Keratinocyte (primary cell): ENCODE measurements around the gene REN. TPM values are rescaled to one million over a fixed set of nuclear protein-coding genes. Genes with fewer than 3 reads are reported as not detected.

Experiments used
- DNase-seq: peaks from one replicate; pipeline ENCODE4 v3.0.0-alpha.2; 2011; ENCODE audit warnings: low read depth, missing footprints, low spot score
- FAIRE-seq: peaks from 2 replicates; lab custom pipeline; 2011; peaks lifted over from hg19 to GRCh38; lab: Jason Lieb, UNC
- H2AFZ ChIP-seq: 2 replicates; pipeline ENCODE4 v1.6.0; 2012; ENCODE audit warnings: low read length, control low read depth, inconsistent platforms; ENCODE audit not compliant: control insufficient read depth
- H3K27ac ChIP-seq: 2 replicates; pipeline ENCODE4 v1.5.1; 2011; ENCODE audit warnings: low read length; ENCODE audit not compliant: control insufficient read depth, insufficient read depth
- H3K27me3 ChIP-seq: 3 replicates; pipeline ENCODE4 v1.6.0; 2011; ENCODE audit warnings: low read length; ENCODE audit not compliant: control insufficient read depth, insufficient read depth; ENCODE audit errors: extremely low read depth
- H3K36me3 ChIP-seq, 2 experiments: 2 replicates in 1 of 2; 3 replicates in 1 of 2; pipeline ENCODE4 v1.5.1; 2011; ENCODE audit warnings: low read length in 2 of 2, mild to moderate bottlenecking in 1 of 2; ENCODE audit not compliant: control insufficient read depth in 2 of 2, insufficient read depth in 2 of 2; ENCODE audit errors: extremely low read depth in 1 of 2
- H3K4me1 ChIP-seq: 3 replicates; pipeline ENCODE4 v1.5.1; 2011; ENCODE audit warnings: low read length; ENCODE audit not compliant: control insufficient read depth, insufficient read depth; ENCODE audit errors: extremely low read depth
- H3K4me2 ChIP-seq: 3 replicates; pipeline ENCODE4 v1.6.0; 2011; ENCODE audit warnings: low read depth, low read length; ENCODE audit not compliant: control insufficient read depth, insufficient read depth; ENCODE audit errors: extremely low read depth
- H3K4me3 ChIP-seq, 3 experiments: fragments of 200-600 bp in 1 of 3; sonication (generic) in 1 of 3; 2 replicates in 2 of 3; 3 replicates in 1 of 3; pipeline ENCODE4 v1.5.1; 2011 to 2016; ENCODE audit warnings: low read length in 3 of 3, mild to moderate bottlenecking in 3 of 3, control low read depth in 2 of 3, inconsistent platforms in 1 of 3, low read depth in 1 of 3, mixed read lengths in 1 of 3, mixed run types in 1 of 3, moderate library complexity in 1 of 3; ENCODE audit not compliant: control insufficient read depth in 2 of 3, insufficient read depth in 2 of 3; ENCODE audit errors: extremely low read depth in 1 of 3
- H3K79me2 ChIP-seq: 2 replicates; pipeline ENCODE4 v1.6.0; 2012; ENCODE audit warnings: low read length; ENCODE audit not compliant: control insufficient read depth, insufficient read depth
- H3K9ac ChIP-seq: 3 replicates; pipeline ENCODE4 v1.6.0; 2011; ENCODE audit warnings: low read length; ENCODE audit not compliant: control insufficient read depth, insufficient read depth; ENCODE audit errors: extremely low read depth
- H3K9me1 ChIP-seq: 3 replicates; pipeline ENCODE4 v1.6.0; 2011; ENCODE audit warnings: low read length; ENCODE audit not compliant: control insufficient read depth, insufficient read depth; ENCODE audit errors: extremely low read depth
- H3K9me3 ChIP-seq: 2 replicates; pipeline ENCODE4 v1.5.1; 2012; ENCODE audit warnings: low read depth, low read length; ENCODE audit not compliant: control insufficient read depth
- H4K20me1 ChIP-seq: 3 replicates; pipeline ENCODE4 v1.6.0; 2011; ENCODE audit warnings: low read length; ENCODE audit not compliant: control insufficient read depth, insufficient read depth; ENCODE audit errors: extremely low read depth
- EZH2 ChIP-seq: IDR thresholded peaks from one replicate; pipeline ENCODE4 v1.6.1; 2012; ENCODE audit warnings: inconsistent platforms, mild to moderate bottlenecking, low read length, moderate library complexity
- dilution Hi-C: fragments of 300-500 bp; cut with MboI; formaldehyde crosslinking; loops from one replicate; pipeline ENCODE4 v1.7.0; 2020; ENCODE audit warnings: low sequenced_read_pairs; ENCODE audit not compliant: extremely low pct_ligation_motif_present
- polyA plus RNA-seq, 5 experiments: library from polyadenylated mRNA; depleted of rRNA in 3 of 5; stranded (reverse) in 3 of 5; stranded (forward) in 1 of 5; unstranded in 1 of 5; fragments of >200 nt; gene quantifications; 1 replicate in 1 of 5; 2 replicates in 3 of 5; 3 replicates in 1 of 5; pipeline versions ENCODE4 v1.2.1 to v1.2.3, GENCODE V29; 2011 to 2012; ENCODE audit warnings: missing spikeins in 2 of 5, low read depth in 1 of 5, low replicate concordance in 1 of 5
- TF ChIP-seq, protein P1 (sequence below), 3 experiments: IDR thresholded peaks in 1 of 3; conservative IDR thresholded peaks in 1 of 3; optimal IDR thresholded peaks in 1 of 3; 2 replicates in 2 of 3; 3 replicates in 1 of 3; pipeline versions ENCODE3 to v1.5.1; 2011; ENCODE audit warnings: low read length in 3 of 3, mild to moderate bottlenecking in 3 of 3, moderate library complexity in 2 of 3, control low read depth in 1 of 3, inconsistent platforms in 1 of 3; ENCODE audit not compliant: insufficient read depth in 2 of 3; ENCODE audit errors: extremely low read depth in 1 of 3

The REN gene
- polyA plus RNA-seq, 1 donor (not counting 4 experiments of a cell fraction or from before 2014, with no cell fraction given), result not detected

DNA sequence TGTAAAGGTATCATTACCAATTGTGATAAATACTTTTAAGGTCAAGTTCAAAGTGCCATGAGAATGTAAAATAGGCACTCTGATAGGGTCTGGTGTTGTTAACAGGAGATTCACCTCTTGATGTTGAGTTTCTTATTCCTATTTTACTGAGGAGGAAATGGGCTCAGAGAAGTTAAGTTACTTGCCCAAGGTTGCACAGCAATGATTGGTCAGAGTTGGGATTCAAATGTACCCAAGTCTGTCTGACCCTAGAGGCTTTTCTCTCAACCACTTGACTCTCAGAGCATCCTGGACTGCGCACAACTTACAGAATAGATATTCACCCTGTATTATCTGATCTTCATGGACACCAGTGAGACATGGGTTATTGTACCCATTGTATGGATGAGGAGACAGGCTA is 59.3 kb downstream of the REN start:
- DNase-seq (no peak), FAIRE-seq (no peak)
- Histone ChIP-seq H3K9me3 (no peaks in the 10 kb centered on the region), H3K4me2 (no peak overlapping the region), H3K4me3 (no peak overlapping the region), H2AFZ (no peak overlapping the region), H4K20me1 (no peaks in the 10 kb centered on the region), H3K36me3 (no peaks in the 10 kb centered on the region), H3K4me1 (peaks cover 27% of the 10 kb centered on the region), H3K9me1 (no peaks in the 10 kb centered on the region), H3K79me2 (peaks cover 7% of the 10 kb centered on the region), H3K9ac (no peak overlapping the region), H3K27me3 (no peaks in the 10 kb centered on the region), H3K27ac (no peak overlapping the region)
- dilution Hi-C loops, result no loop called here
- TF ChIP-seq, protein P1, sequence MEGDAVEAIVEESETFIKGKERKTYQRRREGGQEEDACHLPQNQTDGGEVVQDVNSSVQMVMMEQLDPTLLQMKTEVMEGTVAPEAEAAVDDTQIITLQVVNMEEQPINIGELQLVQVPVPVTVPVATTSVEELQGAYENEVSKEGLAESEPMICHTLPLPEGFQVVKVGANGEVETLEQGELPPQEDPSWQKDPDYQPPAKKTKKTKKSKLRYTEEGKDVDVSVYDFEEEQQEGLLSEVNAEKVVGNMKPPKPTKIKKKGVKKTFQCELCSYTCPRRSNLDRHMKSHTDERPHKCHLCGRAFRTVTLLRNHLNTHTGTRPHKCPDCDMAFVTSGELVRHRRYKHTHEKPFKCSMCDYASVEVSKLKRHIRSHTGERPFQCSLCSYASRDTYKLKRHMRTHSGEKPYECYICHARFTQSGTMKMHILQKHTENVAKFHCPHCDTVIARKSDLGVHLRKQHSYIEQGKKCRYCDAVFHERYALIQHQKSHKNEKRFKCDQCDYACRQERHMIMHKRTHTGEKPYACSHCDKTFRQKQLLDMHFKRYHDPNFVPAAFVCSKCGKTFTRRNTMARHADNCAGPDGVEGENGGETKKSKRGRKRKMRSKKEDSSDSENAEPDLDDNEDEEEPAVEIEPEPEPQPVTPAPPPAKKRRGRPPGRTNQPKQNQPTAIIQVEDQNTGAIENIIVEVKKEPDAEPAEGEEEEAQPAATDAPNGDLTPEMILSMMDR (optimal IDR thresholded peaks at IDR 0.05 in 1 of 3, IDR thresholded peaks at IDR 0.05 in 1 of 3, conservative IDR thresholded peaks at IDR 0.05 in 1 of 3; ENCODE audit: extremely low read depth in 1 of 3, insufficient read depth in 2 of 3, low read length in 3 of 3), result no peak
- no peak for TF ChIP-seq EZH2

DNA sequence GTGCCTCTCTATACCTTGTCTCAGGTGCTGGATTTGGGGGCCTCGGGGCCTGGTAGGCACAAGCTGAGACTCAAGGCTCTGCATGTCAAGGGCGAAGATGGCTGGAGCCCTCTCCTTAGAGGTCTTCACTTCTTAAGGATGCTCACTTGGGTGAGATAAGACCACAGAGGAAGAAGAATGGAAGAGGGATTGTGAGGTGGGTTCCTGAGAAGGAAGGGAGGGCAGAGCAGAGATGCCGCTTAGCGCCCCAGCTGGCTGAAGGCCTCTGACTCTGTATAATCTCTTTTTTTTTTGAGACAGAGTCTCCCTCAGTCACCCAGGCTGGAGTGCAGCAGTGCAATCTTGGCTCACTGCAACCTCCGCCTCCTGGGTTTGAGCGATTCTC is 61.0 kb downstream of the REN start:
- Histone ChIP-seq H3K4me1 (peaks cover 27% of the 10 kb centered on the region), H3K36me3 (no peaks in the 10 kb centered on the region), H3K27me3 (no peaks in the 10 kb centered on the region), H3K27ac (no peak overlapping the region), H3K9ac (no peak overlapping the region), H2AFZ (no peak overlapping the region), H4K20me1 (no peaks in the 10 kb centered on the region), H3K9me1 (no peaks in the 10 kb centered on the region), H3K9me3 (no peaks in the 10 kb centered on the region), H3K79me2 (peaks cover 7% of the 10 kb centered on the region), H3K4me2 (no peak overlapping the region), H3K4me3 (no peak overlapping the region)
- FAIRE-seq, result no peak
- dilution Hi-C loops, result no loop called here
- no peak for DNase-seq
- TF ChIP-seq, protein P1 (optimal IDR thresholded peaks at IDR 0.05 in 1 of 3, IDR thresholded peaks at IDR 0.05 in 1 of 3, conservative IDR thresholded peaks at IDR 0.05 in 1 of 3; ENCODE audit: extremely low read depth in 1 of 3, insufficient read depth in 2 of 3, low read length in 3 of 3), result no peak
- TF ChIP-seq EZH2, result no peak

Other genes with a start within 250 kb of the REN start
- 4.9 to 6.1 TPM (median 5.6 TPM) in 3 replicates for gene SOX13, start 93.2 kb downstream of the REN start, polyA plus RNA-seq
- gene ETNK2, start 14.3 kb downstream of the REN start, polyA plus RNA-seq, result 18.4 to 26.4 TPM (median 20.6 TPM) in 3 replicates
- gene KISS1, start 30.2 kb upstream of the REN start, polyA plus RNA-seq, result not detected in 3 replicates
- 0.22 to 0.56 TPM (median 0.46 TPM) in 3 replicates for gene GOLT1A, start 47.7 kb upstream of the REN start, polyA plus RNA-seq
- 1.5 to 3.4 TPM (median 1.6 TPM) in 3 replicates for gene PLEKHA6, start 193.6 kb upstream of the REN start, polyA plus RNA-seq
- gene PPP1R15B, start 245.5 kb upstream of the REN start, polyA plus RNA-seq, result 13.7 to 22.8 TPM (median 19.1 TPM) in 3 replicates